ENCODE measurements around the gene ALDH1A1. TPM values are rescaled to one million over a fixed set of nuclear protein-coding genes. Genes with fewer than 3 reads are reported as not detected.

The ALDH1A1 gene
- total RNA-seq, 1 donor from 2014 or later: 43.9 TPM

- intact Hi-C loops (cut with DNase I): no loop called here
- no peak for DNase-seq (ENCODE audit: low spot score in 2 of 2)
- H3K27ac ChIP-seq: no peak overlapping the region
- no peak overlapping the region for H3K4me3 ChIP-seq
- H3K36me3 ChIP-seq: peaks cover 3 to 22% of the 10 kb centered on the region in 2 donors
- TF ChIP-seq CTCF (IDR thresholded peaks at IDR 0.05): no peak
- H3K4me1 ChIP-seq: peaks cover 0 to 4% of the 10 kb centered on the region in 2 donors
- H3K27me3 ChIP-seq: no peaks in the 10 kb centered on the region
- no peaks in the 10 kb centered on the region for H3K9me3 ChIP-seq
Measured at GRCh38 chr9:72933730-72934665, 18.9 kb downstream of the ALDH1A1 start.

- Histone ChIP-seq H3K9me3 (no peaks in the 10 kb centered on the region), H3K27me3 (no peaks in the 10 kb centered on the region), H3K27ac (no peak overlapping the region), H3K4me1 (peaks cover 0 to 4% of the 10 kb centered on the region in 2 donors), H3K36me3 (peaks cover 0 to 23% of the 10 kb centered on the region in 2 donors), H3K4me3 (no peak overlapping the region)
- intact Hi-C loops (cut with DNase I): no loop called here
- DNase-seq (ENCODE audit: low spot score in 2 of 2): no peak
- no peak for TF ChIP-seq CTCF (IDR thresholded peaks at IDR 0.05)
Measured at GRCh38 chr9:72932619-72933018, 20.2 kb downstream of the ALDH1A1 start.

GRCh38 chr9:72931897-72932296, 21.0 kb downstream of the ALDH1A1 start:
- Histone ChIP-seq H3K27me3 (no peaks in the 10 kb centered on the region), H3K36me3 (peaks cover 3 to 19% of the 10 kb centered on the region in 2 donors), H3K9me3 (no peaks in the 10 kb centered on the region), H3K27ac (no peak overlapping the region), H3K4me1 (peaks cover 0 to 4% of the 10 kb centered on the region in 2 donors), H3K4me3 (no peak overlapping the region)
- intact Hi-C loops (cut with DNase I): no loop called here
- no peak for DNase-seq (ENCODE audit: low spot score in 2 of 2)
- no peak for TF ChIP-seq CTCF (IDR thresholded peaks at IDR 0.05)

GRCh38 chr9:72931437-72931836, 21.4 kb downstream of the ALDH1A1 start:
- Histone ChIP-seq H3K27ac (no peak overlapping the region), H3K27me3 (no peaks in the 10 kb centered on the region), H3K4me1 (peaks cover 0 to 4% of the 10 kb centered on the region in 2 donors), H3K9me3 (no peaks in the 10 kb centered on the region), H3K36me3 (peaks cover 3 to 22% of the 10 kb centered on the region in 2 donors), H3K4me3 (no peak overlapping the region)
- no peak for DNase-seq (ENCODE audit: low spot score in 2 of 2)
- intact Hi-C loops (cut with DNase I): no loop called here
- TF ChIP-seq CTCF (IDR thresholded peaks at IDR 0.05): no peak

- Histone ChIP-seq H3K4me3 (no peak overlapping the region), H3K9me3 (no peaks in the 10 kb centered on the region), H3K4me1 (peaks cover 0 to 4% of the 10 kb centered on the region in 2 donors), H3K27me3 (no peaks in the 10 kb centered on the region), H3K36me3 (peaks cover 3 to 28% of the 10 kb centered on the region in 2 donors), H3K27ac (no peak overlapping the region)
- DNase-seq (ENCODE audit: low spot score in 2 of 2): no peak
- intact Hi-C loops (cut with DNase I): no loop called here
- TF ChIP-seq CTCF (IDR thresholded peaks at IDR 0.05): no peak
Measured at GRCh38 chr9:72930828-72931227, 22.0 kb downstream of the ALDH1A1 start.
